Mesenchymal stem cell (in vitro differentiated cells and primary cell): ENCODE measurements around the gene ANKRD45.
A peak's percentile ranks its signal among the peaks of the same experiment; 100 is the strongest.
"Not testable (repeated sequence)": the region's sequence is repeated elsewhere in the genome, so short reads cannot be mapped to it uniquely, and the experiment has no call there.

Experiments
- DNase-seq: peaks from one replicate; pipeline ENCODE4 v3.0.0-alpha.2; 2013
- H2AFZ ChIP-seq: one replicate; pipeline ENCODE4 v1.6.1; 2013; ENCODE audit warnings: low read depth, mild to moderate bottlenecking, control low read depth, inconsistent platforms, low read length, moderate library complexity
- H2AK5ac ChIP-seq: 2 replicates; pipeline ENCODE4 v1.6.1; 2013; ENCODE audit warnings: low read length, moderate library complexity, mild to moderate bottlenecking, inconsistent platforms; ENCODE audit not compliant: severe bottlenecking
- H2BK120ac ChIP-seq: one replicate; pipeline ENCODE4 v1.6.1; 2013; ENCODE audit warnings: low read depth, mild to moderate bottlenecking, inconsistent platforms, low read length, moderate library complexity
- H2BK12ac ChIP-seq, 2 experiments: one replicate each; pipeline ENCODE4 v1.6.1; 2013; ENCODE audit warnings: inconsistent platforms in 2 of 2, low read length in 2 of 2, mild to moderate bottlenecking in 2 of 2, moderate library complexity in 2 of 2, control low read depth in 1 of 2
- H2BK15ac ChIP-seq: one replicate; pipeline ENCODE4 v1.6.1; 2013; ENCODE audit warnings: mild to moderate bottlenecking, low read depth, inconsistent platforms; ENCODE audit not compliant: poor library complexity, severe bottlenecking
- H2BK5ac ChIP-seq: 2 replicates; pipeline ENCODE4 v1.6.1; 2013; ENCODE audit warnings: low read depth, mild to moderate bottlenecking, low read length, control low read depth, inconsistent platforms; ENCODE audit not compliant: poor library complexity, severe bottlenecking
- H3K14ac ChIP-seq, 2 experiments: one replicate each; pipeline ENCODE4 v1.6.1; 2013; ENCODE audit warnings: inconsistent platforms in 2 of 2, low read length in 2 of 2, control low read depth in 1 of 2, mild to moderate bottlenecking in 1 of 2, moderate library complexity in 1 of 2
- H3K18ac ChIP-seq, 2 experiments: one replicate each; pipeline ENCODE4 v1.6.1; 2013; ENCODE audit warnings: inconsistent platforms in 2 of 2, low read length in 2 of 2, control low read depth in 1 of 2, low read depth in 1 of 2, mild to moderate bottlenecking in 1 of 2
- H3K23ac ChIP-seq, 2 experiments: one replicate each; pipeline ENCODE4 v1.6.1; 2013; ENCODE audit warnings: inconsistent platforms in 2 of 2, low read length in 2 of 2, mild to moderate bottlenecking in 2 of 2, moderate library complexity in 2 of 2, control low read depth in 1 of 2
- H3K27ac ChIP-seq: 2 replicates; pipeline ENCODE4 v1.5.1; 2013; ENCODE audit warnings: mild to moderate bottlenecking, moderate library complexity, low read length, control low read depth, inconsistent platforms; ENCODE audit not compliant: poor library complexity, severe bottlenecking
- H3K27me3 ChIP-seq, 2 experiments: 2 replicates each; pipeline versions ENCODE4 v1.6.1 to v1.7.0; 2013; ENCODE audit warnings: low read length in 2 of 2, mild to moderate bottlenecking in 2 of 2, moderate library complexity in 2 of 2, control low read depth in 1 of 2, inconsistent platforms in 1 of 2; ENCODE audit not compliant: control insufficient read depth in 1 of 2, insufficient read depth in 1 of 2
- H3K36me3 ChIP-seq, 2 experiments: 2 replicates each; pipeline versions ENCODE4 v1.6.1 to v1.7.0; 2013; ENCODE audit warnings: low read length in 2 of 2, control low read depth in 1 of 2, inconsistent platforms in 1 of 2, low read depth in 1 of 2, mild to moderate bottlenecking in 1 of 2; ENCODE audit not compliant: insufficient read depth in 2 of 2, control insufficient read depth in 1 of 2
- H3K4ac ChIP-seq, 2 experiments: one replicate each; pipeline ENCODE4 v1.6.1; 2013; ENCODE audit warnings: inconsistent platforms in 2 of 2, low read length in 2 of 2, mild to moderate bottlenecking in 2 of 2, moderate library complexity in 2 of 2, control low read depth in 1 of 2, low read depth in 1 of 2
- H3K4me1 ChIP-seq: 2 replicates; pipeline ENCODE4 v1.6.1; 2013; ENCODE audit warnings: low read depth, low read length, control low read depth; ENCODE audit not compliant: control insufficient read depth, insufficient read depth
- H3K4me2 ChIP-seq: 2 replicates; pipeline ENCODE4 v1.6.1; 2013; ENCODE audit warnings: low read length, mild to moderate bottlenecking, inconsistent platforms; ENCODE audit not compliant: poor library complexity, severe bottlenecking
- H3K4me3 ChIP-seq, 2 experiments: 2 replicates each; pipeline versions ENCODE4 v1.5.1 to v1.7.0; 2013; ENCODE audit warnings: low read length in 2 of 2, mild to moderate bottlenecking in 2 of 2, control low read depth in 1 of 2, low read depth in 1 of 2; ENCODE audit not compliant: insufficient read depth in 1 of 2
- H3K79me1 ChIP-seq: replicated peaks from 2 replicates; pipeline ENCODE4 v1.6.1; 2013; ENCODE audit warnings: mild to moderate bottlenecking, control low read depth, low read length, inconsistent platforms; ENCODE audit not compliant: poor library complexity, severe bottlenecking
- H3K9ac ChIP-seq: 2 replicates; pipeline ENCODE4 v1.7.0; 2013; ENCODE audit warnings: mild to moderate bottlenecking, low read length, moderate library complexity
- H3K9me3 ChIP-seq: 2 replicates; pipeline ENCODE4 v1.7.0; 2013; ENCODE audit warnings: mild to moderate bottlenecking, low read length; ENCODE audit not compliant: control insufficient read depth
- H4K8ac ChIP-seq: one replicate; pipeline ENCODE4 v1.6.1; 2013; ENCODE audit warnings: inconsistent platforms, mild to moderate bottlenecking, low read length, moderate library complexity
- H4K91ac ChIP-seq: one replicate; pipeline ENCODE4 v1.6.1; 2013; ENCODE audit warnings: mild to moderate bottlenecking, low read length, inconsistent platforms
- WGBS: methylation state at CpG from one replicate; pipeline ENCODE4 v1.1.7; 2013; ENCODE audit warnings: mixed read lengths; 5-methylcytosine and 5-hydroxymethylcytosine counted together

Gene ANKRD45

DNA sequence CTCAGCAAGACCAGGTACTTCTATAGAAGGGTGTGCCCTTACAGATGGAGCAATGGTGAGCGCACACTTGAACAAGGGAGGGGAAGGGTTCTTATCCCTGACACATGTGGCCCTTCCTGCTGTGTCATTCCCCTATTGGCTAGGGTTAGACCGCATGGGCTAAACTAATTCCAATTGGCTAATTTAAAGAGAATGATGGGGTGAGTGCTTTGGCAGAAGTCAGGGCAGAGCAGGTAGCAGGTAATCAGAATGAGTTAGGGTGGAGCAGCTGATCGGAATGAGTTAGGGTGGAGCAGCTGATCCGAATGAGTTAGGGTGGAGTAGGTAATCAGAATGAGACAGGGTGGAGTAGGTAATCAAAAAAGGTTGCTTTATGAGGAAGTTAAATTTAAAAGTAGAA, 14.2 kb upstream of the ANKRD45 start:
- H3K4me3 ChIP-seq, H3K18ac ChIP-seq, H3K9ac ChIP-seq, H3K4me2 ChIP-seq, H3K4me1 ChIP-seq, H3K9me3 ChIP-seq, H4K91ac ChIP-seq, DNase-seq, H2BK15ac ChIP-seq, H2BK12ac ChIP-seq, H2AK5ac ChIP-seq, H3K27me3 ChIP-seq, H3K36me3 ChIP-seq, H3K27ac ChIP-seq, H3K14ac ChIP-seq, H2BK120ac ChIP-seq, H4K8ac ChIP-seq, H2BK5ac ChIP-seq, H3K79me1 ChIP-seq, H3K23ac ChIP-seq, H3K4ac ChIP-seq, H2AFZ ChIP-seq: not testable (repeated sequence)
- 83% methylated on average over 4 of the region's 4 CpGs for WGBS

DNA sequence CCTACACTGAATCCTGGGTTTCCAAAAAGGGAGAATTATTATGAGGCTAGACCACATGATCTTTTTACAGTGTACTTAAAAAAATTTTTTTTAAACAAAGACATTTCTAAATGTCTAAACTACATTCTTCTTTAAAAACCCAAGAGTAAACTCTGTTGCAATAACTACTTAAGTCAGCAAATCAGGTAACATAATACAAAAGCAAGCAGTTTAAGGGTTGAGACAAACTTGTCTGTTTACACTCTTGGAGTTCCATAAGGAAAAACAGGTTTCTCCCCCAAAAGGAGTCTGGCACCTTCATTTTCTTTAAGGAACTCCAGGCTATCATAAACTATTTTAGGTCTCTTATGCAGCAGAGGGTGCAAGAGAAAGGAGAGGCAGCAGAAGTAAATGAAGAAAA, 12.5 kb upstream of the ANKRD45 start:
- Histone ChIP-seq H2BK5ac (no peak overlapping the region), H2AFZ (no peak overlapping the region), H3K36me3 (no peaks in the 10 kb centered on the region), H3K14ac (no peak overlapping the region), H3K4me2 (no peak overlapping the region), H3K4ac (no peak overlapping the region), H3K27ac (no peak overlapping the region), H2BK15ac (no peak overlapping the region), H2BK120ac (no peak overlapping the region), H3K18ac (no peak overlapping the region), H2AK5ac (no peak overlapping the region), H3K79me1 (no peaks in the 10 kb centered on the region), H3K4me1 (no peaks in the 10 kb centered on the region), H4K91ac (no peak overlapping the region), H3K4me3 (no peak overlapping the region), H3K9ac (no peak overlapping the region), H4K8ac (no peak overlapping the region), H3K9me3 (no peaks in the 10 kb centered on the region), H3K23ac (no peak overlapping the region), H3K27me3 (no peaks in the 10 kb centered on the region), H2BK12ac (no peak overlapping the region)
- peak; percentile 5 for DNase-seq

DNA sequence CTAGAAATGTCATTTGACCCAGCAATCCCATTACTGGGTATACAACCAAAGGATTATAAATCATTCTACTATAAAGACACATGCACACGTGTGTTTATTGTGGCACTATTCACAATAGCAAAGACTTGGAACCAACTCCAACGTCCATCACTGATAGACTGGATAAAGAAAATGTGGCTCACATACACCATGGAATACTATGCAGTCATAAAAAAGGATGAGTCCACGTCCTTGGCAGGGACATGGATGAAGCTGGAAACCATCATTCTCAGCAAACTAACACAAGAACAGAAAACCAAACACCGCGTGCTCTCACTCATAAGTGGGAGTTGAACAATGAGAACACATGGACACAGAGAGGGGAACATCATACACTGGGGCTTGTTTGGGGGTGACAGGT, 10.5 kb upstream of the ANKRD45 start:
- not testable (repeated sequence) for H3K4me3 ChIP-seq, H2BK12ac ChIP-seq, H3K4me2 ChIP-seq, H3K4me1 ChIP-seq, H3K14ac ChIP-seq, H4K91ac ChIP-seq, H2AK5ac ChIP-seq, H2BK120ac ChIP-seq, H3K9me3 ChIP-seq, H2BK15ac ChIP-seq, H4K8ac ChIP-seq, H3K18ac ChIP-seq, H3K4ac ChIP-seq, H3K27ac ChIP-seq, H3K36me3 ChIP-seq, H2AFZ ChIP-seq, H3K23ac ChIP-seq, H3K9ac ChIP-seq, H3K27me3 ChIP-seq, H2BK5ac ChIP-seq, DNase-seq, H3K79me1 ChIP-seq
- 83% methylated on average over 4 of the region's 5 CpGs for WGBS

DNA sequence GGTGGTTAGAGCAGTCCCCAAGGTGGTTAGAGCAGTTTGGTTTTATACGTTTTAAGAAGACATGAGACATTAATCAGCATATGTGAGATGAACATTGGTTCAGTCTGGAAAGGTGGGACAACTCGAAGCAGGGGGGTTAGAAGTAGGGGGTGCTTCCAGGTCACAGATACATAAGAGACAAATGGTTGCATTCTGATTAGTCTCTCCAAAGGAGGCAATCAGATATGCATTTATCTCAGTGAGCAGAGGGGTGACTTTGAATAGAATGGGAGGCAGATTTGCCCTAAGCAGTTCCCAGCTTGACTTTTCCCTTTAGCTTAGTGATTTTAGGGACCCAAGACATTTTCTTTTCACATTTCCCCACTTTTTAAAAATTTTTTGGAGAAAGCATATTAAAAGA, 4.8 kb upstream of the ANKRD45 start:
- not testable (repeated sequence) for H3K79me1 ChIP-seq, H2AFZ ChIP-seq, H3K36me3 ChIP-seq, H3K4me2 ChIP-seq, DNase-seq, H4K91ac ChIP-seq, H3K4me1 ChIP-seq, H3K4ac ChIP-seq, H3K27me3 ChIP-seq, H3K9me3 ChIP-seq, H3K4me3 ChIP-seq, H2BK120ac ChIP-seq, H2BK5ac ChIP-seq, H3K14ac ChIP-seq, H2AK5ac ChIP-seq, H2BK15ac ChIP-seq, H4K8ac ChIP-seq, H3K27ac ChIP-seq, H3K18ac ChIP-seq, H3K9ac ChIP-seq, H2BK12ac ChIP-seq, H3K23ac ChIP-seq
- 76% methylated on average over 2 of the region's 2 CpGs for WGBS
